Mesenchymal stem cell (in vitro differentiated cells and primary cell): ENCODE results near the gene DMD.
"Not testable (repeated sequence)": the region's sequence is repeated elsewhere in the genome, so short reads cannot be mapped to it uniquely, and the experiment has no call there.

Source experiments
- DNase-seq: peaks from one replicate; pipeline ENCODE4 v3.0.0-alpha.2; 2013
- H2AFZ ChIP-seq: one replicate; pipeline ENCODE4 v1.6.1; 2013; ENCODE audit warnings: low read depth, mild to moderate bottlenecking, control low read depth, inconsistent platforms, low read length, moderate library complexity
- H2AK5ac ChIP-seq: 2 replicates; pipeline ENCODE4 v1.6.1; 2013; ENCODE audit warnings: low read length, moderate library complexity, mild to moderate bottlenecking, inconsistent platforms; ENCODE audit not compliant: severe bottlenecking
- H2BK120ac ChIP-seq: one replicate; pipeline ENCODE4 v1.6.1; 2013; ENCODE audit warnings: low read depth, mild to moderate bottlenecking, inconsistent platforms, low read length, moderate library complexity
- H2BK12ac ChIP-seq, 2 experiments: one replicate each; pipeline ENCODE4 v1.6.1; 2013; ENCODE audit warnings: inconsistent platforms in 2 of 2, low read length in 2 of 2, mild to moderate bottlenecking in 2 of 2, moderate library complexity in 2 of 2, control low read depth in 1 of 2
- H2BK15ac ChIP-seq: one replicate; pipeline ENCODE4 v1.6.1; 2013; ENCODE audit warnings: mild to moderate bottlenecking, low read depth, inconsistent platforms; ENCODE audit not compliant: poor library complexity, severe bottlenecking
- H2BK5ac ChIP-seq: 2 replicates; pipeline ENCODE4 v1.6.1; 2013; ENCODE audit warnings: low read depth, mild to moderate bottlenecking, low read length, control low read depth, inconsistent platforms; ENCODE audit not compliant: poor library complexity, severe bottlenecking
- H3K14ac ChIP-seq, 2 experiments: one replicate each; pipeline ENCODE4 v1.6.1; 2013; ENCODE audit warnings: inconsistent platforms in 2 of 2, low read length in 2 of 2, control low read depth in 1 of 2, mild to moderate bottlenecking in 1 of 2, moderate library complexity in 1 of 2
- H3K18ac ChIP-seq, 2 experiments: one replicate each; pipeline ENCODE4 v1.6.1; 2013; ENCODE audit warnings: inconsistent platforms in 2 of 2, low read length in 2 of 2, control low read depth in 1 of 2, low read depth in 1 of 2, mild to moderate bottlenecking in 1 of 2
- H3K23ac ChIP-seq, 2 experiments: one replicate each; pipeline ENCODE4 v1.6.1; 2013; ENCODE audit warnings: inconsistent platforms in 2 of 2, low read length in 2 of 2, mild to moderate bottlenecking in 2 of 2, moderate library complexity in 2 of 2, control low read depth in 1 of 2
- H3K27ac ChIP-seq: 2 replicates; pipeline ENCODE4 v1.5.1; 2013; ENCODE audit warnings: mild to moderate bottlenecking, moderate library complexity, low read length, control low read depth, inconsistent platforms; ENCODE audit not compliant: poor library complexity, severe bottlenecking
- H3K27me3 ChIP-seq, 2 experiments: 2 replicates each; pipeline versions ENCODE4 v1.6.1 to v1.7.0; 2013; ENCODE audit warnings: low read length in 2 of 2, mild to moderate bottlenecking in 2 of 2, moderate library complexity in 2 of 2, control low read depth in 1 of 2, inconsistent platforms in 1 of 2; ENCODE audit not compliant: control insufficient read depth in 1 of 2, insufficient read depth in 1 of 2
- H3K36me3 ChIP-seq, 2 experiments: 2 replicates each; pipeline versions ENCODE4 v1.6.1 to v1.7.0; 2013; ENCODE audit warnings: low read length in 2 of 2, control low read depth in 1 of 2, inconsistent platforms in 1 of 2, low read depth in 1 of 2, mild to moderate bottlenecking in 1 of 2; ENCODE audit not compliant: insufficient read depth in 2 of 2, control insufficient read depth in 1 of 2
- H3K4ac ChIP-seq, 2 experiments: one replicate each; pipeline ENCODE4 v1.6.1; 2013; ENCODE audit warnings: inconsistent platforms in 2 of 2, low read length in 2 of 2, mild to moderate bottlenecking in 2 of 2, moderate library complexity in 2 of 2, control low read depth in 1 of 2, low read depth in 1 of 2
- H3K4me1 ChIP-seq: 2 replicates; pipeline ENCODE4 v1.6.1; 2013; ENCODE audit warnings: low read depth, low read length, control low read depth; ENCODE audit not compliant: control insufficient read depth, insufficient read depth
- H3K4me2 ChIP-seq: 2 replicates; pipeline ENCODE4 v1.6.1; 2013; ENCODE audit warnings: low read length, mild to moderate bottlenecking, inconsistent platforms; ENCODE audit not compliant: poor library complexity, severe bottlenecking
- H3K4me3 ChIP-seq, 2 experiments: 2 replicates each; pipeline versions ENCODE4 v1.5.1 to v1.7.0; 2013; ENCODE audit warnings: low read length in 2 of 2, mild to moderate bottlenecking in 2 of 2, control low read depth in 1 of 2, low read depth in 1 of 2; ENCODE audit not compliant: insufficient read depth in 1 of 2
- H3K79me1 ChIP-seq: replicated peaks from 2 replicates; pipeline ENCODE4 v1.6.1; 2013; ENCODE audit warnings: mild to moderate bottlenecking, control low read depth, low read length, inconsistent platforms; ENCODE audit not compliant: poor library complexity, severe bottlenecking
- H3K9ac ChIP-seq: 2 replicates; pipeline ENCODE4 v1.7.0; 2013; ENCODE audit warnings: mild to moderate bottlenecking, low read length, moderate library complexity
- H3K9me3 ChIP-seq: 2 replicates; pipeline ENCODE4 v1.7.0; 2013; ENCODE audit warnings: mild to moderate bottlenecking, low read length; ENCODE audit not compliant: control insufficient read depth
- H4K8ac ChIP-seq: one replicate; pipeline ENCODE4 v1.6.1; 2013; ENCODE audit warnings: inconsistent platforms, mild to moderate bottlenecking, low read length, moderate library complexity
- H4K91ac ChIP-seq: one replicate; pipeline ENCODE4 v1.6.1; 2013; ENCODE audit warnings: mild to moderate bottlenecking, low read length, inconsistent platforms
- WGBS: methylation state at CpG from one replicate; pipeline ENCODE4 v1.1.7; 2013; ENCODE audit warnings: mixed read lengths; 5-methylcytosine and 5-hydroxymethylcytosine counted together

The DMD gene

GRCh38 chrX:31483336-31483735 is 1728.0 kb downstream of the DMD start:
- Histone ChIP-seq H2BK12ac (no peak overlapping the region), H3K14ac (no peak overlapping the region), H2AK5ac (no peak overlapping the region), H3K27ac (no peak overlapping the region), H3K9me3 (no peaks in the 10 kb centered on the region), H3K36me3 (no peaks in the 10 kb centered on the region), H3K27me3 (no peaks in the 10 kb centered on the region), H2BK15ac (no peak overlapping the region), H3K9ac (no peak overlapping the region), H3K18ac (no peak overlapping the region), H3K4me1 (no peaks in the 10 kb centered on the region), H3K4me2 (no peak overlapping the region), H3K4me3 (no peak overlapping the region), H4K8ac (no peak overlapping the region), H2AFZ (no peak overlapping the region), H3K4ac (no peak overlapping the region), H2BK120ac (no peak overlapping the region), H3K79me1 (no peaks in the 10 kb centered on the region), H4K91ac (no peak overlapping the region), H2BK5ac (no peak overlapping the region), H3K23ac (no peak overlapping the region)
- WGBS: 0% methylated on average over 2 of the region's 5 CpGs
- peak; percentile 11 for DNase-seq

GRCh38 chrX:31480696-31481095 is 1730.7 kb downstream of the DMD start:
- H3K27ac ChIP-seq: no peak overlapping the region

GRCh38 chrX:31471229-31471628 is 1740.1 kb downstream of the DMD start:
- Histone ChIP-seq H3K4me1 (no peaks in the 10 kb centered on the region), H4K8ac (no peak overlapping the region), H4K91ac (no peak overlapping the region), H3K4me3 (no peak overlapping the region), H2AK5ac (no peak overlapping the region), H3K14ac (no peak overlapping the region), H3K79me1 (no peaks in the 10 kb centered on the region), H3K4ac (no peak overlapping the region), H2AFZ (no peak overlapping the region), H3K23ac (no peak overlapping the region), H2BK120ac (no peak overlapping the region), H3K27ac (no peak overlapping the region), H3K36me3 (no peaks in the 10 kb centered on the region), H2BK15ac (no peak overlapping the region), H3K9ac (no peak overlapping the region), H2BK5ac (no peak overlapping the region), H3K27me3 (no peaks in the 10 kb centered on the region), H2BK12ac (no peak overlapping the region), H3K4me2 (no peak overlapping the region), H3K18ac (no peak overlapping the region), H3K9me3 (no peaks in the 10 kb centered on the region)
- 97% methylated on average over 9 of the region's 11 CpGs for WGBS
- no peak for DNase-seq

More at GRCh38 chrX:31480696-31481095, 1730.7 kb downstream of the DMD start:
- Histone ChIP-seq H3K14ac (no peak overlapping the region), H2BK5ac (no peak overlapping the region), H3K27me3 (no peaks in the 10 kb centered on the region), H3K9me3 (no peaks in the 10 kb centered on the region), H3K4me1 (no peaks in the 10 kb centered on the region), H2BK12ac (no peak overlapping the region), H3K4ac (no peak overlapping the region), H2AK5ac (no peak overlapping the region), H2BK15ac (no peak overlapping the region), H3K4me3 (no peak overlapping the region), H4K8ac (no peak overlapping the region), H3K23ac (no peak overlapping the region), H3K18ac (no peak overlapping the region), H4K91ac (no peak overlapping the region), H3K4me2 (no peak overlapping the region), H3K36me3 (no peaks in the 10 kb centered on the region), H3K9ac (no peak overlapping the region), H3K79me1 (no peaks in the 10 kb centered on the region), H2AFZ (no peak overlapping the region), H2BK120ac (no peak overlapping the region)
- 100% methylated on average over 3 of the region's 4 CpGs for WGBS
- DNase-seq: no peak

DNA sequence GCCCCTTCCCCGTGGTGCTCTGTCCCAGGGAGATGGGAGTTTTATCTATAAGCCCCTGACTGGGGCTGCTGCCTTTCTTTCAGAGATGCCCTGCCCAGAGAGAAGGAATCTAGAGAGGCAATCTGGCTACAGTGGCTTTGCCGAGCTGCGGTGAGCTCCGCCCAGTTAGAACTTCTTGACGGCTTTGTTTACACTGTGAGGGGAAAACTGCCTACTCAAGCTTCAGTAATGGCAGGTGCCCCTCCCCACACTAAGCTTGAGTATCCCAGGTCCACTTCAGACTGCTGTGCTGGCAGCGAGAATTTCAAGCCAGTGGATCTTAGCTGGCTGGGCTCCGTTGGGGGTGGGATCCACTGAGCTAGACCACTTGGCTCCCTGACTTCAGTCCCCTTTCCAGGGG is 1740.6 kb downstream of the DMD start:
- WGBS: 81% methylated on average over 7 of the region's 7 CpGs
- not testable (repeated sequence) for H3K9me3 ChIP-seq, H3K27me3 ChIP-seq, H4K8ac ChIP-seq, H3K79me1 ChIP-seq, H3K4me3 ChIP-seq, H2BK15ac ChIP-seq, H2BK5ac ChIP-seq, H3K4me2 ChIP-seq, H2BK12ac ChIP-seq, H3K4me1 ChIP-seq, H2BK120ac ChIP-seq, H2AFZ ChIP-seq, H3K18ac ChIP-seq, H3K36me3 ChIP-seq, H3K9ac ChIP-seq, H4K91ac ChIP-seq, H3K14ac ChIP-seq, H3K23ac ChIP-seq, H3K4ac ChIP-seq, H2AK5ac ChIP-seq, H3K27ac ChIP-seq, DNase-seq
